ENCODE data around the gene ISL2.

ISL2 gene

DNA sequence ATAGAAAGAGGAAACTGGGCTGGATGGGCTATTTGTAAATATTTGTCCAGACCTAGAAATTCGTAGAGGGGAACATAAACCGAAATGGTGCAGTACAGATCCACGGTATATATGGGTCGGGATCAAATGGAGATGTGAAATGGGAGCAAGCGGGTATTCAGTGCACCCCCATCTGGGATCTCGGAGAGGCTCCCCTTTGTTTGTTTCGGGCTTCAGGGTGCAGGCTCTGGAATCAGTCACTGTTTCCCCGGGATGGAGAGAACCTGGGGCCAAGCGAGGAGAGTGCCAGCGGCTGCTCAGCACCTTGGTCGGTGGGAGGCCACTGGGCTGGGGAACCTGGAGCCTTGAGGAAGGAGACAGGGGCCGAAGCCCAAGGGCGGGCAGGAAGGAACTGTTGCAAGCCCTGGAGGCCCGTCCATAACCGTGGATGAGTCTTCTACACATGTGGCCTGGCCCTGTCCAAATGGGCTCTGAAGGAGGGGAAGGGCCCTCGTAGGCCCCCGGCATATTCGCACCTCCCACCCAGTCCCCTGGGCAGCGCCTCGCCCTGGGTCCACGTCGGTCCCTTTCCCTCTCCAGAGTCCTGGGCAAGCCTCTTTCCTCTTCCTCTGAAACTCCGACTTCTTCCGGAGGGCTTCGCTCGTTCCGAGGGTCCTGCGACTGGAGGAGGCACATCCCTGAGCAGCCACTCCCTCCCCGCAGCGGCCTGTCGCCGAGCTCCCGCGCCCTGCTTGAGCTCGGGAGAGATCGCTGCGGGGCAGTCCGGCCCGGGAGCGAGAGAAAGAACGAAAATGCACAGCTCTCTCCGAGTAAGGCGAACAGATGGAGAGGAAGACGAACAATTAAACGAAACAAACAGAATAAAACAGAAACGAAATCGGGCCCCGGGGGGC, 3.0 kb downstream of the ISL2 start:
- no peak for TF ChIP-seq CTCF (IDR thresholded peaks at IDR 0.05; ENCODE audit: low read depth, low read length, missing control alignments)
- DNase-seq (ENCODE audit: low read depth) = no peak
- peak overlapping the region; percentile 72 for H3K4me3 ChIP-seq (ENCODE audit: low read depth, low read length)

- no peak for TF ChIP-seq CTCF (IDR thresholded peaks at IDR 0.05; ENCODE audit: low read depth, low read length, missing control alignments)
- peak overlapping the region; percentile 72 for H3K4me3 ChIP-seq (ENCODE audit: low read depth, low read length)
- no peak for DNase-seq (ENCODE audit: low read depth)
Measured at GRCh38 chr15:76340198-76340802, 3.7 kb downstream of the ISL2 start.

DNA sequence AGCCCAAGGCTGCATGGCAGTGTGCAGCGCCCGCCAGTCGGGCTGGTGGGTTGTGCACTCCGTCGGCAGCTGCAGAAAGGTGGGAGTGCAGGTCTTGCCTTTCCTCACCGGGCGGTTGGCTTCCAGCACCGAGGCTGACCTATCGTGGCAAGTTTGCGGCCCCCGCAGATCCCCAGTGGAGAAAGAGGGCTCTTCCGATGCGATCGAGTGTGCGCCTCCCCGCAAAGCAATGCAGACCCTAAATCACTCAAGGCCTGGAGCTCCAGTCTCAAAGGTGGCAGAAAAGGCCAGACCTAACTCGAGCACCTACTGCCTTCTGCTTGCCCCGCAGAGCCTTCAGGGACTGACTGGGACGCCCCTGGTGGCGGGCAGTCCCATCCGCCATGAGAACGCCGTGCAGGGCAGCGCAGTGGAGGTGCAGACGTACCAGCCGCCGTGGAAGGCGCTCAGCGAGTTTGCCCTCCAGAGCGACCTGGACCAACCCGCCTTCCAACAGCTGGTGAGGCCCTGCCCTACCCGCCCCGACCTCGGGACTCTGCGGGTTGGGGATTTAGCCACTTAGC, 4.3 kb downstream of the ISL2 start:
- DNase-seq (ENCODE audit: low read depth) = no peak
- H3K4me3 ChIP-seq (ENCODE audit: low read depth, low read length) = peak overlapping the region; percentile 72
- TF ChIP-seq CTCF (IDR thresholded peaks at IDR 0.05; ENCODE audit: low read depth, low read length, missing control alignments) = peak; percentile 48

- no peak for DNase-seq (ENCODE audit: low read depth)
- TF ChIP-seq CTCF (IDR thresholded peaks at IDR 0.05; ENCODE audit: low read depth, low read length, missing control alignments) = no peak
- H3K4me3 ChIP-seq (ENCODE audit: low read depth, low read length) = no peak overlapping the region
Measured at GRCh38 chr15:76341366-76342057, 4.9 kb downstream of the ISL2 start.

DNA sequence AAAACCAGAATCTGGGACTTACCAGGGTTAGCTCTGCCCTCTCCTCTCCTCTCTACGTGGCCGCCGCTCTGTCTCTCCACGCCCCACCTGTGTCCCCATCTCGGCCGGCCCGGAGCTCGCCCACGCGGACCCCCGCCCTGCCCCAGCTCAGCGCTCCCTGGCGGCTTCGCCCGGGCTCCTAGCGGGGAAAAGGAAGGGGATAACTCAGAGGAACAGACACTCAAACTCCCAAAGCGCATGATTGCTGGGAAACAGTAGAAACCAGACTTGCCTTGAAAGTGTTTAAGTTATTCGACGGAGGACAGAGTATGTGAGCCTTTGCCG, 5.4 kb downstream of the ISL2 start:
- DNase-seq (ENCODE audit: low read depth) = no peak
- no peak for TF ChIP-seq CTCF (IDR thresholded peaks at IDR 0.05; ENCODE audit: low read depth, low read length, missing control alignments)
- no peak overlapping the region for H3K4me3 ChIP-seq (ENCODE audit: low read depth, low read length)

GRCh38 chr15:76342382-76343201, 6.0 kb downstream of the ISL2 start:
- no peak for TF ChIP-seq CTCF (IDR thresholded peaks at IDR 0.05; ENCODE audit: low read depth, low read length, missing control alignments)
- H3K4me3 ChIP-seq (ENCODE audit: low read depth, low read length) = no peak overlapping the region
- no peak for DNase-seq (ENCODE audit: low read depth)

Measured in GM12864 (cell line).